SH-SY5Y (cell line): ENCODE data around the gene TMEM81.

ENCODE experiments used
- GATA2 ChIP-seq: IDR thresholded peaks from 2 replicates; pipeline ENCODE4 v1.6.1; 2011; ENCODE audit warnings: mild to moderate bottlenecking, low read depth, low read length
- GATA3 ChIP-seq: IDR thresholded peaks from 2 replicates; pipeline ENCODE4 v1.6.1; 2011; ENCODE audit warnings: low read depth, mild to moderate bottlenecking, low read length, moderate library complexity

TMEM81 gene

GRCh38 chr1:205042911-205043806 lies 41.1 kb downstream of the TMEM81 start, which contains the start of gene CNTN2:
Gene CNTN2 (plus strand): TSS chr1:205043212. CDS start chr1:205053186, 9,974 bp downstream.
- no peak for TF ChIP-seq GATA3

DNA sequence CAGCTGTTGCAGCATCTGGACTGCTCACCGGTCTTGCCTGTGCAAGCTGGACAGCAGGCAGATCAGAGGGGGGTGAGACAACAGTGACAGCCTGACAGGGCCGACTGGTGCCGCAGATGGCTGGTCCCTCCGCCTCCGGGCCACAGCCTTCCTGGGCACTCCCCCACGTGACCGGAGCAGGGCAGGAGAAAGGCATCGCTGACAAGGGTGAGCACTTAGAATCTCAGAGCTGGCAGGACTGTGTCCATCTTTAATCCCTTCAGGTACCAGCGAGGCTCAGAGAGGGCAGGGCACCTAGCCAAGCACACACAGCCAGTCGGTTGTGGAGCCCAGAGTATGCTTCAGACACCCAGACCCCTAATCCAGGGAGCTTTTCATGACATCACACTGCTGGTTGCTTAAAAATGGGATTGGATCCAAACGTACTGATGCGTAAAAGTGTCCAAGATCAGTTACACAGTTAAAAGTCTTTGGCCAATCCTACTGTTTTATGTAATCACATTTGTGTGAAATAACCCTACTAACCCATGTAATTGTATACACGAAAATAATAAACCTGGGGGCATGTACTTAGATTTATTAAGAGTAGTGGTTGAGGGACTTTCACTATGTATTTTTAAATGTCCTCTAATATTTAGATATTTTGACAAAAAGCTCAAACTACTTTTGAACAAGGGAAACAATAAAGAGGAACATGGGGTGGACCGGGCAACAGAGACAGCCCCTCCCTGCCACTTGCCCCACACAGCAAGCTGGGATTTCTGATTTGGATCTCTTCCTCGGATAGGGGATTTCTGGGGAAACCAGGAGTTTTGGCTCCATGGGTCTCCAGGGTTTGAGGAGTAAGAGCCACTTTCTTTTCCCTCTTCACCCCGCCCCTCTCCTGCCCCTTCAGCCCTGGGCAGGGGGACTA lies 42.0 kb downstream of the TMEM81 start:
- no peak for TF ChIP-seq GATA3
- no peak for TF ChIP-seq GATA2

DNA sequence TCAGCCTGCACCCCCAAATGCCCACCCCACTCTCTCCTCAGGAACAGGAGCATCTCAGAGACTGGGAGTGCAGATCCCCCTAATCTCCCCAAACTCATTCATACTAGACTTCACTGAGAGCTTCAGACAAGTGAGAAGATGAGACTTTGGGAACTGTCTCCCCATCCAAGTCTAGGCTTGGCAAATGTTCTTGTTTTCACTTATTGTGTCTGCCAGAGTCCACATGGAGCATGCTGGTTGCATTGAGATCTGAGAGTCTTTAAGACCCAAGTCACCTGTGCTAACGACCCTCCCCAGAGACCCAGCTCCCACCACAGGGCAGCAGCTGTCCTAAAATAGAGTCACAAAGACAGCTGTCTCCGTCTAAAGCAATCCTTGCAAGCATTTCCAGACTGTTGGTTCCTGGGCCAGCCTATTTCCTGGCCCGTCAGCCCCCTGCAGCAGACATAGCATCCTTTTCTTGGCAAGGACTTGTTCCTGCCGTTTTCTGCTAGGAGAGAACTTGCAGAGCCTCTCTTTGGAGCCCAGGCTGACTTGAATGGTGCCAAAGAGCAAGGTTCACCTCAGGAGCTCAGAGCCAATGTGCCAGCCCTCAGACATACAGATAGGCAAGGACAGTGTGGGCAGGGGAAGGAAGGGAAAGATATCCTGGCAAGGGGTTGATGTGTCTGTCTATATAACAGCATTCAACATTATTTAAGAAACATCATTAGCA lies 43.1 kb downstream of the TMEM81 start:
- no peak for TF ChIP-seq GATA3
- TF ChIP-seq GATA2: no peak

- TF ChIP-seq GATA3: no peak
These were observed 46.0 kb downstream of the TMEM81 start for GRCh38 chr1:205038132-205038786.

DNA sequence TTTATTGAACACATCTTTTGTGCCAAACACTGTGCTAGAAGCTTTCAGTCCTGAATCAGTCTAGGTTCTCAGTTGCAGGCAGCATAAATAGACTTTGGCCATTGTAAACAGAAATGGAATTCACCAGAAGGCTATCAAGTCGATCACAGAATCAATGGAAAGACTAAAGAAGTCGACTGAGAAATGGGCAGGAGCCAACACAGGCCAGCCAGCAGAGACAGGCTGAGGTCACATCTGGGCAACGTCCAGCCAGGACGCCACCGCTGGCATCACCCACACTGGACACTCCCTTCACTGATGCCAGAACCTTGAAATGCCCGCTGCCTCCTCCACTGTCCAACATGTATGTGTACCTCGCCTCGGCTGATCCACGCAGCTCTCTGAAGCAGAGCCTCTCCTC lies 46.7 kb downstream of the TMEM81 start:
- TF ChIP-seq GATA2 (no peak), GATA3 (no peak)
